Measurements from ENCODE around the gene GAS2.

DNA sequence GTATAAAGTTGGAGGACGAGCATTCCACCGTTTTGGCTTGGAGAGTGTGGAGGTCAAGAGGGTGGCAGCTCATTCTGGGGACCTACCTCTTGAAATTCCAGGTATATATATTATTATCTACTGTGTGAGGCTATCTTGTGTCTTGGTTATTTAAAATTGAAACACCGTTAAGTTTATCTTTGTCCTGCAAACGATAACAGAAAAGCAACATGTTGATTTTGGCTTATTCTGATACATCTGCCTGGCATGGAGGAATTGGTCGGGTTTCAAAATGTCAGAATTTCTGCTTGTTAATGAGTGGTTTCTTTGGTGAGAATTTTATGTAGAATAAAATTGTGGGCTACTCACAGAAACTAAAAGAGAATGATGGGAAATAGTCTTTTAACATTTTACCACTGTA is 108.8 kb downstream of the GAS2 start:
- TF ChIP-seq, protein P1, sequence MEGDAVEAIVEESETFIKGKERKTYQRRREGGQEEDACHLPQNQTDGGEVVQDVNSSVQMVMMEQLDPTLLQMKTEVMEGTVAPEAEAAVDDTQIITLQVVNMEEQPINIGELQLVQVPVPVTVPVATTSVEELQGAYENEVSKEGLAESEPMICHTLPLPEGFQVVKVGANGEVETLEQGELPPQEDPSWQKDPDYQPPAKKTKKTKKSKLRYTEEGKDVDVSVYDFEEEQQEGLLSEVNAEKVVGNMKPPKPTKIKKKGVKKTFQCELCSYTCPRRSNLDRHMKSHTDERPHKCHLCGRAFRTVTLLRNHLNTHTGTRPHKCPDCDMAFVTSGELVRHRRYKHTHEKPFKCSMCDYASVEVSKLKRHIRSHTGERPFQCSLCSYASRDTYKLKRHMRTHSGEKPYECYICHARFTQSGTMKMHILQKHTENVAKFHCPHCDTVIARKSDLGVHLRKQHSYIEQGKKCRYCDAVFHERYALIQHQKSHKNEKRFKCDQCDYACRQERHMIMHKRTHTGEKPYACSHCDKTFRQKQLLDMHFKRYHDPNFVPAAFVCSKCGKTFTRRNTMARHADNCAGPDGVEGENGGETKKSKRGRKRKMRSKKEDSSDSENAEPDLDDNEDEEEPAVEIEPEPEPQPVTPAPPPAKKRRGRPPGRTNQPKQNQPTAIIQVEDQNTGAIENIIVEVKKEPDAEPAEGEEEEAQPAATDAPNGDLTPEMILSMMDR (IDR thresholded peaks at IDR 0.05) = no peak
- no peak for TF ChIP-seq POLR2A (IDR thresholded peaks at IDR 0.05)

All from testis (tissue), 2 donors.